GM12891 (cell line): Measurements from ENCODE around the gene NHSL2.
"Not testable (repeated sequence)": the region's sequence is repeated elsewhere in the genome, so short reads cannot be mapped to it uniquely, and the experiment has no call there.

Experiments
- DNase-seq: peaks from one replicate; pipeline ENCODE4 v3.0.0; 2011; ENCODE audit warnings: low spot score; ENCODE audit not compliant: insufficient read length
- FAIRE-seq: peaks from 2 replicates; lab custom pipeline; 2011; peaks lifted over from hg19 to GRCh38; lab: Jason Lieb, UNC
- PAX5 ChIP-seq: IDR thresholded peaks from 2 replicates; pipeline ENCODE4 v1.6.1; 2011; ENCODE audit warnings: low read length, moderate library complexity, mild to moderate bottlenecking; ENCODE audit not compliant: insufficient read depth, severe bottlenecking
- POLR2A ChIP-seq: IDR thresholded peaks from 2 replicates; pipeline ENCODE4 v1.6.1; 2011; ENCODE audit warnings: low read depth, low read length, control low read depth
- POLR2AphosphoS5 ChIP-seq: IDR thresholded peaks from 2 replicates; pipeline ENCODE4 v1.6.1; 2011; ENCODE audit warnings: low read depth, low read length, control low read depth
- POU2F2 ChIP-seq: IDR thresholded peaks from 2 replicates; pipeline ENCODE4 v1.6.1; 2011; ENCODE audit warnings: low read depth, mild to moderate bottlenecking, control low read depth, low read length, moderate library complexity
- SPI1 ChIP-seq: IDR thresholded peaks from 2 replicates; pipeline ENCODE4 v1.6.1; 2011; ENCODE audit warnings: low read depth, low read length, control low read depth
- TAF1 ChIP-seq: IDR thresholded peaks from 2 replicates; pipeline ENCODE4 v1.6.1; 2011; ENCODE audit warnings: low read depth, low read length, control low read depth

NHSL2 gene

GRCh38 chrX:71941776-71942175, 31.1 kb downstream of the NHSL2 start:
- TF ChIP-seq TAF1 (no peak), POU2F2 (no peak), PAX5 (no peak), POLR2A (no peak), SPI1 (no peak), POLR2AphosphoS5 (no peak)
- DNase-seq: no peak
- no peak for FAIRE-seq

- no peak for DNase-seq
- TF ChIP-seq POU2F2: no peak
- no peak for TF ChIP-seq TAF1
- TF ChIP-seq POLR2AphosphoS5: no peak
- no peak for TF ChIP-seq POLR2A
- no peak for TF ChIP-seq SPI1
- TF ChIP-seq PAX5: no peak
- FAIRE-seq: no peak
These were observed 33.7 kb downstream of the NHSL2 start for GRCh38 chrX:71944369-71944768.

DNA sequence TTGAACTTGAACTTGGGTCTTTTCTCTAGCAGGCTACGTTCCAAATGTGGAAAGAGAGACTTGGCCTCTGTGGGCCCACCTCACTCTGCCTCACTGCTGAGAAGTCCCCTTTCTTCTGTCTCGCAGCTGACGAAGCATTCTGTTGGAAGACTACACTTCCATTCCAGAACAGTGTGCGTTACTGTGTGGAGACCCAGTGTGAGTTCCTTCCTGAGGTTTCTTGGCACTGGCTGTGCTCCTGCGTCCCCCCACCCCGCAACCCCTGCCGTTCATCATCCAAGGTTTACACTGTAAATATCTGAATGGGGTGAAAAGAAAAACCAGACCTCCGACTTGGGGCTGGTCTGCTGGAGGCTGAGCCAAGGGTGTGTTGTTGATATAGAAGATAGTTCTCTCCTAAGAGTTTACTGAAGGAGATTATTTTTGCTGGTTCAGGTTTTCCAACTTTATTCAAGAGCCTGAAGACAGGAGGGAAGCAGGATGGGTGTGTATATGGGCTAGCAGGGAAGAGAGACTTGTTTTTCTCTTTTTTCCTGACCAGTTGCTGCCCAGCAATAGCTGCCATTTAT, 34.7 kb downstream of the NHSL2 start:
- FAIRE-seq: no peak
- DNase-seq: no peak
- TF ChIP-seq POLR2A: no peak
- TF ChIP-seq POU2F2: no peak
- no peak for TF ChIP-seq PAX5
- no peak for TF ChIP-seq TAF1
- TF ChIP-seq SPI1: no peak
- TF ChIP-seq POLR2AphosphoS5: no peak

DNA sequence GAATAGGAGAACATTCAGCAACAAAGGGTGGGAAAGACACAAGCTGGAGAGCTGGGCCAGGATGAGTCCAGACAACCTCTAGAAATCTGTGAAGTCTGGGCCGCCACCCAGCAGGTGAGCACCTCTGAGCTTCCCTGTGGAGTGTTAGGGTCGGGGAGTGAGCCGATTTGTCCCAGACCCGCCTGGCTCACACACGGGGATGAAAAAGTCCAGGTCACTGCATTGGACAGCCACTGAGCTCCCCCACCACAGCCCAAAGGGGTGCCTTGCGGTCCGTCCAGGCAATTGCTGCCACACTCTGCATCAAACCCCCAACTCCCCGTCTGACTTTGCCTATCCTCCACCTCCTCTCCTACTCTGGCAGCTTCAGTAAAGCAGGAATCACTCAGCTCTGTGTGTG, 38.7 kb downstream of the NHSL2 start:
- DNase-seq (no peak), FAIRE-seq (no peak)
- TF ChIP-seq POLR2AphosphoS5 (no peak), POLR2A (no peak)

DNA sequence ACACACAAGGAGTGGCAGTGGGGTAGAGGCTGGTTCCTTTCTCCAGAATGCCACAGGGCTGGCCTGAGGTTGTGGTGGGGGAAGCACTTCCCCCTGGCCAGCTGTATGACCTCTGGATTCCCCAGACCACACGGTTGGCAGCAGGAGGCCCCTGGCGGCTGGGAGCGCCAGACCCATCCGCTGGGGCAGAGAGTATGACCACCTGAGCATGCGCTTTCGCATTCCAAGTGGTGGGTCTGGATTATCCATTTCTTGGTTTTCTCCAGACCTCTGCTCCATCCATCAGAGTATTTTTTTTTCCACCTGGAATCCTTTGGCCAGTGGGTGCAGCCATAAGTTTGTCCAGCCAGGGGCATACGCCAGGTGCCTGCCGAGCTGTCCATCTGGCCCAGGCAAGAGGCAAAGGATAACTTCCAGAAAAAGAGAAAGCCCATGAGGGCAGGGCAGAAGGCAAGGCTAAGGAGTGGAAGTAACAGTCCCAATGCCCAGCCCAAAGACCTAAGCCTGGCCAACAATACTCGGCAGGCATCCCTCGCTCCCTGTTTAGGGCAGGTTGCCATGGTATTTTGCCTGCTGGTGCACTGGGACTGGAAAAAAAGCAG, 39.3 kb downstream of the NHSL2 start:
- FAIRE-seq (no peak), DNase-seq (no peak)
- TF ChIP-seq POLR2A (no peak), PAX5 (no peak), SPI1 (no peak)

DNA sequence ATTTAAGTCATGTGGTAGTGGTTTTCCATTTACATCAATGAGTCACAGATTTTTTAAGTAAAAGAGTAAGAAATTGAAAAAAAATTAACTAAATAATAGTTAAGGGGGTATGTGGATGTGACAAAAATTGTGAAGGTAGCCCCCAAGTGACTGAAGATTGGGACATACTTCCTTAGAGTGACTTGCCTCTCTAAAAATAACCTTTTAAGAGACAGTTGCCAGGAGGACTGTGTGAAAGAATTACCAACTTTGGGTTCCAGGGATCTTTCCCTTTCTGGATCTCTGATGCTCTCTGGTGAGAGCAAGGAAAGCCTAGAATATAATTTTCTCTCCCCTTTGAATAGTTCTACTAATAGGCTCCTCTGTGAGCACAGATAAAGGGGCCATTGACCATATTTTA, 42.7 kb downstream of the NHSL2 start:
- DNase-seq (no peak), FAIRE-seq (no peak)
- TF ChIP-seq TAF1 (no peak), SPI1 (no peak), PAX5 (no peak), POLR2AphosphoS5 (no peak), POLR2A (no peak), POU2F2 (no peak)

DNA sequence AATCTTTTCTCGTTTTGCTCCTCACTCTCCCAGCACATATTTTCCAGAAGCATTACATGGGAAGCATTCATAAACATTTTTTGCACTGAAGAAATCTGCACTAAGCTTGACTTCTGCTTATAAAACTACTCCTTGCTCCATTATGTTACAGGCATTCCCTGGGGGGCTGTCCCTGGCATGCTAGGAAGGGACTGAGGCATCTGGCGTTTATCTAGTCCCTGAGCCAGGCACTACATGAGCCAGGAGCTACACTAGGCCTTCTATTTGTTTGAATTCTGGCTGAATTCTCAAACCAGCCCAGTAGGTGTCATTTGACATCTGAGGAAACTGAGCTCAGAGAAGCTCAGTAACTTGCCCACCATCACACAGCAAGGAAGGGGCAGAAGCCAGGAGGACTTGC, 43.3 kb downstream of the NHSL2 start:
- FAIRE-seq: no peak
- no peak for DNase-seq
- TF ChIP-seq POLR2AphosphoS5: no peak
- no peak for TF ChIP-seq TAF1
- no peak for TF ChIP-seq PAX5

GRCh38 chrX:71954458-71954857, 43.8 kb downstream of the NHSL2 start:
- FAIRE-seq (no peak), DNase-seq (no peak)
- TF ChIP-seq POLR2A: no peak

- no peak for FAIRE-seq
- TF ChIP-seq POLR2A: no peak
- TF ChIP-seq SPI1: no peak
- TF ChIP-seq PAX5: no peak
- TF ChIP-seq POLR2AphosphoS5: no peak
- no peak for TF ChIP-seq POU2F2
- TF ChIP-seq TAF1: no peak
- no peak for DNase-seq
These were observed 45.0 kb downstream of the NHSL2 start for GRCh38 chrX:71955530-71956120.

DNA sequence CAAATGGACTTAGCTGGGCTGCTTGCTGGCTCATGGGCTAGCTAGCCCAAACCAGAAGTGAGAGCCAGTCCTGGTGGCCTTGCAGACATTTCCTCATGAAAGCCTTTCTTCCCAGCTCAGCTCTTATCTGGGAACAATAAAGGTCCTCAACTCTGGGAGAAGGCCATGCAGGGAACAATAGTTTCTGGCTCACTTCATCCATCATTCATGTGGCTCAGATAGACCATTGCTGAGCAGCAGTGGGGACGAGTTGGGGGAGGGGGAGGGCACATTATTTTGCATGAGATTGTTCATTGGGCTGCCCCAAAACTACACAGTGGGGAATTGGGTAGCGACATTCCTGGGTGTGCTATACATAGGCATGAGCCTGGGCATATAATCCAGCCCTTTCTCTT, 47.6 kb downstream of the NHSL2 start:
- FAIRE-seq (no peak), DNase-seq (no peak)
- TF ChIP-seq POLR2AphosphoS5: no peak
- no peak for TF ChIP-seq SPI1
- no peak for TF ChIP-seq POU2F2
- TF ChIP-seq PAX5: no peak
- no peak for TF ChIP-seq TAF1
- TF ChIP-seq POLR2A: no peak

GRCh38 chrX:71964184-71964583, 53.5 kb downstream of the NHSL2 start:
- not testable (repeated sequence) for FAIRE-seq, DNase-seq
